ENCODE data around the gene CACHD1. TPM values are rescaled to one million over a fixed set of nuclear protein-coding genes. Genes with fewer than 3 reads are reported as not detected.

CACHD1 gene
- total RNA-seq, 2 experiments from 2014 or later, result not detected

- Histone ChIP-seq H3K27ac (ENCODE audit: low read depth, low read length, poor library complexity, severe bottlenecking) (no peak overlapping the region), H3K4me3 (ENCODE audit: low read depth, low read length, poor library complexity, severe bottlenecking) (no peak overlapping the region), H3K4me1 (ENCODE audit: insufficient read depth, low read length, poor library complexity, severe bottlenecking) (no peaks in the 10 kb centered on the region), H3K79me2 (ENCODE audit: insufficient read depth, low read depth, low read length) (no peaks in the 10 kb centered on the region), H2AFZ (ENCODE audit: low read length) (no peak overlapping the region), H3K4me2 (ENCODE audit: low read length) (no peak overlapping the region), H3K9me3 (ENCODE audit: low read length) (no peaks in the 10 kb centered on the region), H3K9me2 (ENCODE audit: insufficient read depth, low read length) (no peaks in the 10 kb centered on the region), H4K20me1 (ENCODE audit: insufficient read depth, low read length) (no peaks in the 10 kb centered on the region), H3K36me3 (ENCODE audit: insufficient read depth, low read length) (no peaks in the 10 kb centered on the region)
- no peak for DNase-seq (ENCODE audit: low spot score)
- ChIA-PET POLR2A (interaction anchor here (0.6 kb wide), 1 partner anchor 25 kb away, joined by 3 read pairs; no protein-coding TSS in a partner anchor), CTCF (ENCODE audit: unreplicated experiment) (no interaction called here)
- BruUV-seq (replicated peaks), result no TSS peak
- TF ChIP-seq CTCF (conservative IDR thresholded peaks at IDR 0.05; ENCODE audit: low read length), result no peak
- no peak for TF ChIP-seq EZH2phosphoT487 (IDR thresholded peaks at IDR 0.05; ENCODE audit: borderline replicate concordance, low read depth, low read length)
- intact Hi-C loops (cut with micrococcal nuclease; ENCODE audit: unreplicated experiment), result no loop called here
Observed at GRCh38 chr1:64623750-64624191, 153.8 kb downstream of the CACHD1 start.

DNA sequence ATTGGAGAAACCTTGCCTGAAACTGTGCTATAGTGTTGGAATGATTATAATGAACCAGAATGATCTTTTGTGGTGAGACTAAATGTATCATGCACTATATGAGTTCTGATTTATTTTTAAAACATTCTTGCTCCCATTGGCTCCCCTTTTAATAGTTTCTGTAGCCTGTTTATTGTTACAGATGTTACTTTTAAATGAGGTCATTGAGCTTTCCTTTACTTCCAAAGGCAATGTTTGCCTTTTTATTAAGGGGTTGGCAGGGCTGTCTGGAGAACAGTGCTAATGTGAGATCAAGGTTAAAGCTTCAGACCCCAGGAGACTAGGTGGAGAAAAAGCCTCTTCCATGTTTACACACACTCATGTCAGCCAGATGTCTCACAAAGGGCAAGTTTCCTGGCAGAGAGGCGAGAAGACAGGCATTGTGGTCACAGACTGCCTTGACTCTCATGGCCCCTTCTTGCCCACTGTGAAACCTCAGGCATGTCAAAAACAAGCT is 154.3 kb downstream of the CACHD1 start:
- H3K36me3 ChIP-seq (ENCODE audit: insufficient read depth, low read length), result no peaks in the 10 kb centered on the region
- no peaks in the 10 kb centered on the region for H3K79me2 ChIP-seq (ENCODE audit: insufficient read depth, low read depth, low read length)
- H4K20me1 ChIP-seq (ENCODE audit: insufficient read depth, low read length), result no peaks in the 10 kb centered on the region
- intact Hi-C loops (cut with micrococcal nuclease; ENCODE audit: unreplicated experiment), result no loop called here
- TF ChIP-seq EZH2phosphoT487 (IDR thresholded peaks at IDR 0.05; ENCODE audit: borderline replicate concordance, low read depth, low read length), result no peak
- TF ChIP-seq CTCF (conservative IDR thresholded peaks at IDR 0.05; ENCODE audit: low read length), result no peak
- H3K4me3 ChIP-seq (ENCODE audit: low read depth, low read length, poor library complexity, severe bottlenecking), result no peak overlapping the region
- no peak overlapping the region for H3K4me2 ChIP-seq (ENCODE audit: low read length)
- ChIA-PET CTCF (ENCODE audit: unreplicated experiment) (no interaction called here), POLR2A (no interaction called here)
- no peaks in the 10 kb centered on the region for H3K4me1 ChIP-seq (ENCODE audit: insufficient read depth, low read length, poor library complexity, severe bottlenecking)
- no peak overlapping the region for H3K27ac ChIP-seq (ENCODE audit: low read depth, low read length, poor library complexity, severe bottlenecking)
- DNase-seq (ENCODE audit: low spot score), result no peak
- H3K9me2 ChIP-seq (ENCODE audit: insufficient read depth, low read length), result no peaks in the 10 kb centered on the region
- BruUV-seq (replicated peaks), result no TSS peak
- H2AFZ ChIP-seq (ENCODE audit: low read length), result no peak overlapping the region
- H3K9me3 ChIP-seq (ENCODE audit: low read length), result no peaks in the 10 kb centered on the region

DNA sequence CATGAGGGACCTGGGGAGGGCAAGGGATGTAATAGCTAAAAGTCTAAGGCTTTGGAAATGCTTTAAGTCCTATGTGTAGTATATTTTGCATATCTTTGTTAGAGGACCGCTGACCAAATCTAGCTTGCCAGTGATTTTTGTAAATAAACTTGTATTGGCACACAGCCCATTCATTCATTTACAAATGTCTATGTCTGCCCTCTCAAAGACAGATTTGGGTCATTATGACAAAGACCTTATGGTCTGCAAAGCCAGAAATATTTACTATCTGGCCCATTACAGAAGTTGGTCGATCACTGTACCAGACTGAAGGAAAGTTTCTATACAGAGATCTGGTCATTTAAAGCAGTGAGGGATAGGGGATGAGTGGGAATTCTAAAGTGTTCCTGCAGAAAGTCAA is 154.9 kb downstream of the CACHD1 start:
- intact Hi-C loops (cut with micrococcal nuclease; ENCODE audit: unreplicated experiment), result no loop called here
- CTCF ChIA-PET (ENCODE audit: unreplicated experiment), result no interaction called here
- Histone ChIP-seq H3K4me1 (ENCODE audit: insufficient read depth, low read length, poor library complexity, severe bottlenecking) (no peaks in the 10 kb centered on the region), H3K27ac (ENCODE audit: low read depth, low read length, poor library complexity, severe bottlenecking) (no peak overlapping the region), H3K36me3 (ENCODE audit: insufficient read depth, low read length) (no peaks in the 10 kb centered on the region), H3K4me3 (ENCODE audit: low read depth, low read length, poor library complexity, severe bottlenecking) (no peak overlapping the region), H3K9me3 (ENCODE audit: low read length) (no peaks in the 10 kb centered on the region), H3K79me2 (ENCODE audit: insufficient read depth, low read depth, low read length) (no peaks in the 10 kb centered on the region), H3K9me2 (ENCODE audit: insufficient read depth, low read length) (no peaks in the 10 kb centered on the region), H3K4me2 (ENCODE audit: low read length) (no peak overlapping the region), H2AFZ (ENCODE audit: low read length) (no peak overlapping the region), H4K20me1 (ENCODE audit: insufficient read depth, low read length) (no peaks in the 10 kb centered on the region)
- no peak for TF ChIP-seq EZH2phosphoT487 (IDR thresholded peaks at IDR 0.05; ENCODE audit: borderline replicate concordance, low read depth, low read length)
- TF ChIP-seq CTCF (conservative IDR thresholded peaks at IDR 0.05; ENCODE audit: low read length), result no peak
- no peak for DNase-seq (ENCODE audit: low spot score)
- no TSS peak for BruUV-seq (replicated peaks)
- POLR2A ChIA-PET, result no interaction called here
